DND-41 (cell line): ENCODE data around the gene XYLT1.

ENCODE experiments used
- CTCF ChIP-seq: IDR thresholded peaks from 2 replicates; pipeline ENCODE4 v1.5.1; 2012; ENCODE audit warnings: borderline replicate concordance, low read length, moderate library complexity, mild to moderate bottlenecking; ENCODE audit not compliant: poor library complexity, severe bottlenecking; ENCODE audit errors: extremely low read depth
- EZH2 ChIP-seq: IDR thresholded peaks from 3 replicates; pipeline ENCODE4 v1.6.1; 2012; ENCODE audit warnings: borderline replicate concordance, low read depth, mild to moderate bottlenecking, moderate library complexity, low read length, inconsistent platforms; ENCODE audit not compliant: severe bottlenecking

DNA sequence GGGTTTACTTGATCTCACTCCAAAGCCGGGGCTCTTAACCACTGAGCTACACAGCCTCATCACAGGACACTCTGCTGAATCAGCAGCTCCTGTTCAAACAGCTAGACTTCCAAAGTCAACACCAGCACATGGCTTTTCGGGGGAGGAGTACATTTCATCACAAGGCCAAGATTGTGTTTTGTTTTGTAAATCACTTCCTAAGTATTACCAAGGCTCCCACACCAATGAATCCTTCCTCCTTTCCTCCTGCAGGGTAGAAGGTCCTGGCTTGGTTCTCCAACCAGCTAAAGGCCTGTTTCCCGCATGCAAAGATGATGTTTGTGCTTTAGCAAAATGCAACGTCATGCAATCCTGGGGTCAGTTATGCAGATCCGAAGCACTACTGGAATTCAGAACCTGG, 152.5 kb downstream of the XYLT1 start:
- no peak for TF ChIP-seq CTCF
- no peak for TF ChIP-seq EZH2
